UCSD-AML1 (cell line): ENCODE measurements around the gene GXYLT1.
"Not testable (repeated sequence)": the region's sequence is repeated elsewhere in the genome, so short reads cannot be mapped to it uniquely, and the experiment has no call there.

Experiments
- DNase-seq: peaks from one replicate; lab custom pipeline; 2025; ENCODE audit not compliant: unreplicated experiment; lab: John Stamatoyannopoulos, UW

The GXYLT1 gene

DNA sequence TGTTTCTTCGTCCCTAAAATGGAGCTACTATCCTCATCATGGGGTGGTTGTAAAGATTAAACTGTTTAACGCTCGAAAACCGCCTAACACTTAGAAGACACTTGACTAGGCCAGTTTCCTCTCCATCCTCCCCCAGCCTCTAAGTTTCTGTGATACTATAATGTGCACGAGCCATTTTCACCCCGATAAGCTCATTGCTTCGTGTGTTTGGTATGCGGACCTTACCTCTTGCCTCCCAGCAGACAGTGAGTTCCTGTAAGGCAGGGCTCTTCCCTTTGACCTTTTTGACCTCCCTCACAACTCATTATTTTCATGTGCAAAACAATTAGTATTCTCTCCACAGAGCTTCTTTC lies 499 bp upstream of the GXYLT1 start:
- no peak for DNase-seq

DNA sequence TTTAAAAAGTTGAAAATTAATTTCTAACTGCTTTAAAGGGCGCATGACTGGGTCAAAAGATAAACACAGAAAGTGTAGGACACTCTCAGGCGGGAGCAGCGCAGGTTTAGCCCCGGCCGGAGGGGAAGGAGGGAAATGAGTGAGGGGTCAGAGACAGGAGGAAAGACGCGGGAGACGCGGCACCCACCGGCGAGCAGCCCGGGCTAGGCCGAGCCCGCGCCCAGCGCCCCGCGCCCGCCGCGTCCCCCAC lies 591 bp downstream of the GXYLT1 start:
- no peak for DNase-seq

DNA sequence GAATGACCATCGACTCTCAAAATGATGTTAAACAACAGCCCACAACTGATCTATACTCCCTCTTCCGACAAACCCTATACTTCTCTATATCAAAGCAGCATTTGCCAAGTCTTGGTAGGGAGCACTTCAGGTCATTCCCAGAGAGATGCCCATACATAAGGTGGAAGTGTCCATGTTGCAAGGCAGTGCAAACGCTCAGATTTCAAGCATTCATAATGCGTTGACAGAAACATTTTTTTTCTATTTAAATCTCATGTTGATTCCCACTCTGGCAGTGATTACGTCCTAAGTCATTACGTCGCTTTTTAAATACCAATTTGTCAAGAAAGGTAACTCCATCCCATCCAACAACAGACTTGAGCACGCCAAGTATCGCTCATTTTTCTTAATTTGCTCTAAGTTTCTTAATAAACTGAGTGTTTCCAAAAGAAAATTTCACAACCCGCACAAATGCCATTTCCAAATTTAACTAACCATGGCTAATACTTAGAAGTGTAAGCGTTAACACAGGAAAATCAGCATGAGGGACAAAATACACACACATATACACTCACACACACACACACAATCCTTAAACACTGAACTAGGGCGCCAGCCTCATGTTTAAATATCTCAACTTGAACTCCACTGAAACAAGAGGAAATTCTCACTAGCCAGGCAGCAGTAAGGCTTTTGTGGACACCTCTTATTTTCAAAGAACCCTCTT lies 1.1 kb downstream of the GXYLT1 start:
- DNase-seq: no peak

DNA sequence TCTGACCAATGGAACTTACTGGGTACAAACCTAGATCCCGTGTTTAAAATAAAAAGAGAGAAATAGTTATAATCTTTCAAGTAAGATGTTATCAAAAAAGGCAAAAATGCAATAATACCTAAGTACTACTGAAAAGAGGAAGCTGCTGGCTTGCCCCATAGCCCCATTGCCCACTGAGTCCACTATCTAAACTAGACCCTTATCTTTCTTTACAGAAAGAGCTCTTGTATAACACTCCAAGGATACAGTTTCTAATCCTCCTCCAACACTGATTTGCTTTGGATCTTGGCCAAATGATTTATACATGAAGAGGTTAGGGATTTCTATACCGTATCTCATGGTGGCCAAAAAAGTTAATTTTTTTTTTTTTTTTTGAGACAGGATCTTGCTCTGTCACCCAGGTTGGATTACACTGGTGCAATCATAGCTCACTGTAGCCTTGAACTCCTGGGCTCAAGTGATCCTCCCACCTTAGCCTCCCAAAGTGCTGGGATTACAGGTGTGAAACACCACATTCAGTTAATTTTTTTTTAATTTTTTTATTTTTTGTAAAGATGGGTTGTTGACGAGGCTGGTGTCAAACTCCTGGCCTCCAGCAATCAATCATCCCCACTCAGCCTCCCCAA lies 2.6 kb downstream of the GXYLT1 start:
- DNase-seq: no peak

DNA sequence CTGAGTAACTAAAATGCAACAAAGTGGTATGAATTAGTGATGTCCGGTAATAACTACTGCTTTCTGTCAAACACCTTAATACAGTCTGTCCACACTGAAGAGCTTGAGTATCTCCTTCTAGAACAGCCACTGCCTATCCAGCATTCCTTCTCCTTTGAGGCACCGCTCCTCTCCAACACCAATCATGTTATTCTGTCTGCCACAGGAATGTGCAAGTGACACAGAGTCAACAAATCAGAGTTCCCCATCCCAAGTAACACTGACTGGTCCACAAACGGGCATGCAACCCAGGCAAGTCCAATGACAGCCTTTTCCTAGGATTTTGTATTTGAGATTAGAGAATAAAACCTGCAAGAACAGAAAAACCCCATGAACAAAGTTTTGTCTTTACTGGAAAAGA lies 3.8 kb downstream of the GXYLT1 start:
- DNase-seq: no peak

GRCh38 chr12:42135259-42135814 lies 9.3 kb downstream of the GXYLT1 start:
- no peak for DNase-seq

DNA sequence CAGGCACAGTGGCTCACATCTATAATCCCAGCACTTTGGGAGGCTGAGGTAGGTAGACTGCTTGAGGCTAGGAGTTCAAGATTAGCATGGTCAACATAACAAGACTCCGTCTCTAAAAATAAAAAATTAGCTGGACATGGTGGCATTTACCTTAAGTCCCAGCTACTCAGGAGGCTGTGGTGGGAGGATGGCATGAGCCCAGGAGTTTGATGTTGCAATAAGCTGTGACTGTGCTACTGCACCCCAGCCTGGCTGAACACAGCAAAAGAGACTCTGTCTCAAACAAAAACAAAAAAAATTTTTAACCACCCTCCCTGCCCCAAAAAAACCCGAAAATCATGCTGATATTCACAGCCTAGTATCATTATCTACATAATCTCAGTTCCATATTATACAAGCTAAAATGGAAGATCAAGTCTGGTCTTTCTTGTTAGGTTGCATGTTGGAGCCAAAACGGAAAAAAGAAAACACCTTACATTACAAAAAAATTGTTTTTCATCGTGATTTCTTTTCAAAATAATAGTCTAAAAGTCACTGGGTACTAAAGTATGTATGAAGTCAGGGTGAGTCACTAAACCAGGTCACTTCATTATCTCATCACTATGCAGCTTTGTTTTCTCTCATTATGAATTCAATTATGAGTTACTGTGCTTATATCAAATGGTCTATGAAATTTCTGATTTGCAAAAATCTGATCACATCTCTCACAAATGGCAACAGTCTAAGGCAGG lies 13.8 kb downstream of the GXYLT1 start:
- DNase-seq: no peak

- DNase-seq: no peak
These were observed 15.0 kb downstream of the GXYLT1 start for GRCh38 chr12:42129595-42130204.

DNA sequence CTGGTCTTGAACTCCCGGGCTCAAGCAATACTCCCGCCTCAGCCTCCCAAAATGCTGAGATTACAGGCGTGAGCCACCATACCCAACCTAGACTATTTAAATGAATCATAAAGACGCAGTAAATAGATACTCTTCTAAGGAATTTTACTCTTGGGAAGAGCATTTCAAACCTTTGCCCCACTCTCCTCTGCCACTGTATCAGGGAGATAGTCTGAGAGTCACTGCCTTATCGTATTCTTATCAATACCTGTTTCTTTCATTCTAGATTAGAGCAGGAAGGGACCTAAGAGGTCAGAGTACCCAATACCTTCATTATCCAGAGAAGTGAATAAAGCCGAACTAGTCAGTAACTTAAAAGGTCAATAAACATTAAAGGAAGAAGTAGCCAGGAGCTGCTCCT lies 15.8 kb downstream of the GXYLT1 start:
- no peak for DNase-seq

- DNase-seq: no peak
These were observed 16.3 kb downstream of the GXYLT1 start for GRCh38 chr12:42128327-42128726.

DNA sequence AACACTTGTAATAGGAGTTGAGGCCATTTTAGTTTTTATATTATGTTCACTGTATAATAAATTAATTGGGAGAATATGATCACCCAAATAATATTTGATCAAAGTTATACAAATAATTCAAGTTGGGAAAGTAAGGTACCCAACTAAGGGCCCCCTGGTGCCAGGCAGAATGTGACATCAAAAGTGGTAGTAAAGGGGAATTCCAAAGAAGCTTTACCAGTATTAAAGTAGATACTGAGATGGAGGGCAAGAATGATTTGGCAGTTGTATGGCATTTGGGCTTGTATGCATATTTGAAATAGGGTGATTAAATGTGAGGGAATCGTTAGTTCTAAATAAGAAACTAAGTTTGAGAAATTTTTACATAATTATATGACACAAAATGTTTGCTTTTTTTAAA lies 17.7 kb downstream of the GXYLT1 start:
- no peak for DNase-seq

DNA sequence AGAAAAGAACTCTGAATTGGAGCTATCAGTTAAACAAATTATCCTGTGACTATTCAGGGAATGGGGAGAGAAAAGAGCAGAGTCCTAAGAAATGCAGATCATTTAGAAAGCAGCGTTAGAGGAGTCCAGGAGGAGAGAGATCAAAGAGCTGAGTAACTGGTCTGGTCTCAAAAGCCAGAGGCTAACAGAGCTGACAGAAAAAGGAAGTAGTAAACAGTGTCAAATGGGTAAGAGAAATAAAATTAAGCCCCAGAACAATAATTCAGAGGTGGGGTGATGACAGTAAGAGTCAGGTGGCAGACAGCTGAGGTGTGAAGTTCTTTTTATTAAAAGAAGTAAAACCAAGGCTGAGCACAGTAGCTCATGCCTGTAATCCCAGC lies 19.3 kb downstream of the GXYLT1 start:
- no peak for DNase-seq

DNA sequence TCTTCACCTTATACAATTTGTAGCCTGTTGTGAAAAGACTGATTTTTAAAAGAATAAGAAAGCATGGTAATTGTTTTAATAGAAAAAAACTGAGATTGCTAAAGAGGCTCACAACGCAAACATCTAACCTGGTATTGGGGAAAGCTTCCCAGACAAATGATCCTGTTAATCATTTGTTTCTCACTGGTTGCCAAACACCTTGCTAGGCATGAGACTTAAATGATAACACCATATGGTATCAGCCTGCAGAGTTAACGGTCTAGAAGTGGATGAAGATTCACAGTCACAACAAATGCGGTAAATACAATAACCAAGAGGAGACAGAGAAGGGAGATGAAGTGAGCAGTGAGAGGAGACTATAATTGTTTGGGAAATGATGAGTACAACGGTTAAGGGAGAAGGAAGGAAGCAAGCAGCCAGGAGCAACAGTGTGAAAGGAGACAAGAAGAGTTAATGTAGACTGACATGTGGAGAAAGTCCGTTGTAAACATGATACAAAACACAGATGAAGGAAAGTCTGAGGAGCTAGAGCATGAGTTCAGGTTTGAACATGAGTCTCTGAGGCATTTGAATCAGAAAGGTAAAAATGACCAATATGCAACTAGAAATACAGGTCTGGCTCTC lies 19.8 kb downstream of the GXYLT1 start:
- DNase-seq: no peak

GRCh38 chr12:42119085-42119633 lies 25.5 kb downstream of the GXYLT1 start:
- DNase-seq: no peak

DNA sequence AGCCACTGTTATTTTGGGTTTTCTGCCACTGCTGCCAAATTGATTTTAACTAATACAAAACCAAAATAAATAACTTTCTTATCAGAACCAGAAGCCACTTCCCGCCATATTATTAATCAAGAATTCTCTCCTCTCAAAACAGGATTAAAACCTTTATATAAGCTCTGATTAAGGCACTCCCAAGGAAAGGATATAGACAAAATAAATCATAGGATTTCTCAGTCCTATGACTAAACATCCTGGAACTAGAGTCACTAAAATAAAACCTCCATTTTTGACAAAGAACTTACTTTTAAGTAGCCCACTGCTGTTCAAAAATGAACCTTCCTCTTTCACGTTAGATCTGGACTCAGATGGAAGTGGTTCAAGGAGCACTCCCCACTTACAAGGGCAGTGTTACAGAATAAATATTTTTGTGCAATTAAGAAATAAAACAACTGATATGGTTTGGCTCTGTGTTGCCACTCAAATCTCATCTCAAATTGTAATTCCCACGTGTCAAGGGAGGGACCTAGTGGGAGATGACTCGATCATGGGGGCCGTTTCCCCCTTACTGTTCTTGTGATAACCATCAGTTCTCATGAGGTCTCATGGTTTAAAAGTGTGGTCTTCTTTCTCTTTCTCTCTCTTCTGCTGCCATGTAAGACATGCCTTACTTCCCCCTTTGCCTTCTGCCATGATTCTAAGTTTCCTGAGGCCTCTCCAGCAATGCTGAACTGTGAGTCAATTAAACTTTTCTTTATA lies 26.4 kb downstream of the GXYLT1 start:
- no peak for DNase-seq

DNA sequence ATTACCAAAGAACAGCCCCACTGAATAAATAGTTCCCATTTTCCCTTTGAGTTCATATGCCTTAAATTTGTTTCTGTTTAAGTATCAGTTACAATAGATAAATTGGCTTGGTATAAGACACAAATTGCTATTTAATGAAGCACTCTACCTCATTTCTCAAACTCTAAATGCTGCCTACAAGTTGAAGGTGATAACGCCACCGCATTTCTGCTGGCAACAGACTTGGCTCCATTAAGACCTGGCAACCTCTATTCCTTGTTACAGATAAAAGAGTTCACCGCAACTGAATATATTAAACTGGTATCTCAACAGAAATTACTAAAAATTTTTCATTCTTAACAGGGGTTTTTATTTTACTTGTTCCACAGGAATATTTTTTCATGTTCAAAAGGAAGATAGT lies 35.6 kb downstream of the GXYLT1 start:
- no peak for DNase-seq

- DNase-seq: not testable (repeated sequence)
These were observed 37.9 kb downstream of the GXYLT1 start for GRCh38 chr12:42106791-42107190.

DNA sequence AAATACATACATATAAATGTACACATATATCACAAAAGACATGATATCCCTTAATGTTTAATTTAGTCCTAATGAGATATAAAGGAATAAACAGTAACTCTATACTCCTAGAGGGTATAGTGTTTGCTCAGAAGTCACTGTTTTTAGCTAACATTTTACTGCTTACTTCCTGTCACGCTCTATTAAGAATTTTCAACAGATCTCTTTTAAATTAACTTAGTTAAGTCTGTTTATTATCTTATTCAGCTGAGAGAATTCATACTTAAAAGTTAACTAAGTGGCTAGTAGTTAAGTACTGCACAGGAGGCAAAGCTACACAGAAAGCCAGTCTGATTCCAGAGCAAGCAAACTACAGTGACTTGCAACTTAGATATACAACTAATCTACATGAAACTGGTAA lies 39.9 kb downstream of the GXYLT1 start:
- no peak for DNase-seq

GRCh38 chr12:42104087-42104486 lies 40.6 kb downstream of the GXYLT1 start:
- no peak for DNase-seq

GRCh38 chr12:42103155-42103554 lies 41.5 kb downstream of the GXYLT1 start:
- no peak for DNase-seq

GRCh38 chr12:42102720-42103119 lies 42.0 kb downstream of the GXYLT1 start:
- no peak for DNase-seq
